GM23248 (cell line): ENCODE measurements around the gene TMTC4.
"Not testable (repeated sequence)": the region's sequence is repeated elsewhere in the genome, so short reads cannot be mapped to it uniquely, and the experiment has no call there.

ENCODE experiments used
- EZH2 ChIP-seq: fragments of 200-600 bp; sonication (generic); IDR thresholded peaks from 2 replicates; pipeline ENCODE4 v1.6.1; 2018; ENCODE audit warnings: antibody characterized with exemption, mild to moderate bottlenecking; ENCODE audit not compliant: insufficient read depth, poor library complexity, severe bottlenecking
- EZH2phosphoT487 ChIP-seq: fragments of 200-600 bp; sonication (generic); IDR thresholded peaks from 2 replicates; pipeline ENCODE4 v1.6.1; 2018; ENCODE audit warnings: antibody characterized with exemption, moderate library complexity, mild to moderate bottlenecking, low read depth; ENCODE audit not compliant: insufficient read depth

DNA sequence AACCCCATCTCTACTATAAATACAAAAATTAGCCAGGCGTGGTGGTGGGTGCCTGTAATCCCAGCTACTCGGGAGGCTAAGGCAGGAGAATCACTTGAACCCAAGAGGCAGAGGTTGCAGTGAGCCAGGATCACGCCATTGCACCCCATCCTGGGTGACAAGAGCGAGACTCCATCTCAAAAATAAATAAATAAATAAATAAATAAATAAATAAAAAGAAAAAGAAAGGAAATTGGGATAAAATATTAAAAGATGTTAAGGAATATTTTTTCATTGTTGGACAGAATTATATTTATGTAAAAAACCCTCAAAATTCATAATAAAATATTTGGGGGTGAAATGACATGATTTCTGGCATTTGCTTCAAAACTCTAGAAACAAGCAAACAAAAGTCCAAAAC lies 97.4 kb downstream of the TMTC4 start:
- TF ChIP-seq EZH2, EZH2phosphoT487: not testable (repeated sequence)
